Peyer's patch (tissue), 4 donors: Measurements from ENCODE around the gene C18orf63.

Experiments
- CTCF ChIP-seq, 6 experiments: fragments of 450-650 bp in 4 of 6; fragments of 200-600 bp in 2 of 6; sonication (generic) in 1 of 6; IDR thresholded peaks; one replicate each; pipeline ENCODE4 v1.5.1; 2017 to 2019; ENCODE audit warnings: antibody characterized with exemption in 6 of 6, mild to moderate bottlenecking in 3 of 6, moderate library complexity in 1 of 6
- POLR2A ChIP-seq, 2 donors: fragments of 450-650 bp; IDR thresholded peaks; one replicate each; pipeline ENCODE4 v1.5.1; 2017; ENCODE audit warnings: antibody characterized with exemption in 2 of 2, mild to moderate bottlenecking in 2 of 2, moderate library complexity in 2 of 2

DNA sequence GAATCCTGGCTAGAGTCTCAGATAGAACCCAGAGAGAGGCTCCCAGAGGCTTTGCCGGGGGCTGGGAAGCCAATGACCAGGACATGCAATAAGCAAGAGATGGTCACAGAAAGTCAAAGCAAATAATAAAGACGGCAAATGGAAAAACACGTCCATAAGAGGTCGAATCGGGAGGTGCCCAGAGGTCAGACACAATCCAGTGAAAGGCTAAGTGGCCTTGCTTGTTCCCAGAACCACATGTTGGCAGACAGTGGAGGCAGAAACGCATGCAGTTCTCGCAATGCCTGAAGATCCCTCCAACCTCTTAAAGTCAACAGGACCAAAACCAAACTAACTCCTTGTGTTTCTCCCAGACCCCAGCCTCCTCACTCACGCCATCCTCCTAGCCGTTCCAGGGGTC, 26.9 kb upstream of the C18orf63 start:
- TF ChIP-seq CTCF (IDR thresholded peaks at IDR 0.05) (no peak), POLR2A (IDR thresholded peaks at IDR 0.05) (no peak)
